GM19035 (cell line): Measurements from ENCODE around the gene PRG2.
"Not testable (repeated sequence)": the region's sequence is repeated elsewhere in the genome, so short reads cannot be mapped to it uniquely, and the experiment has no call there.

Experiments used
- ATAC-seq: cut with Tn5 transposase; IDR thresholded peaks from one replicate; pipeline ENCODE4 v1.9.1; 2021; ENCODE audit not compliant: unreplicated experiment

The PRG2 gene

DNA sequence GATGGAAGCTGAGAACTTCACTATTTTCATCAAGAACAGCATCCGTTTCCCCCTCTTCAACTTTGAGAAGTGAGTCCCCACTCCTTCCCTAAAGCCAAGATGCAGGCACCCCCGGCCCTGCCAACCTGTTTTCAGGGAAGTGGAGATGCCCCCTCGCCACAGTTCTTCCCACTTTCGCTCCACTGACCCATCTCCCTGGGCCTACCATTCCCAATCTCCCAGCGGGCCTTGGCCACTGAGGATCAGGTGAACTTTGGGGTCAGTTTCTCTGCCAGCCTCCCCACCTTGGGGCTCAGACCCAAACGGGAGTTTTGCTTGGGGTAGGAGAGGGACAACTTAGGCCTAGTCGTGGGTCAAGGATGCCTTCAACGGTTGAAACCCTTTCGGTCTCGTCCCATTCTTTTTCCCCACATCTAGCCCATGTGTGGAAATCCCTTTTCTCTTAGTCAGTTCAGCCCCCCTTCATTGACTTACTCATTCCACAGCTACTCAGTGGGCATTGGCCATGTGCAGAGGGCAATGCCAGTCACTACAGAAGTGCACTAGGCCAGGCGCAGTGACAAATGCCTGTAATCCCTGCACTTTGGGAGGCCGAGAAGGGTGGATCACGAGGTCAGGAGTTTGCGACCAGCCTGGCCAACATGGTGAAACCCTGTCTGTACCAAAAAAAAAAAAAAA is 41.7 kb downstream of the PRG2 start:
- no peak for ATAC-seq

DNA sequence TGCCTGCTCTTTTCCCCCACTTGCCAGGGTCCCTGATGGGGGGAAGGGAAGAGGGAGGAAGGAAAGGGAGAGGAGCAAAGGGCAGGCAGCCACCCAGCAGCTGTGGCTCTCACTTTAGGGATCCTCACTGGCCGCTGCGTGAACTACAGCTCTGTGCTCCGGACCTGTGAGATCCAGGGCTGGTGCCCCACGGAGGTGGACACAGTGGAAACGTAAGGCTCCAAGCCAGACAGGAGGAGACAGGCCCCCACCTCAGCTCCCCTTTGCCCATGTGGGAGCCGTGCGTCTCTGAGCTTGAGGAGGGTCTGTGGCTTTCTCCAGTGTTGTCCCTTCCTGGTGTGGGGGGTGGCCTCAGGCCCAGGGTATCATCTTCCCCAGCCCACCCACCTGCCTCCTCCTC is 42.4 kb downstream of the PRG2 start:
- ATAC-seq, result no peak

DNA sequence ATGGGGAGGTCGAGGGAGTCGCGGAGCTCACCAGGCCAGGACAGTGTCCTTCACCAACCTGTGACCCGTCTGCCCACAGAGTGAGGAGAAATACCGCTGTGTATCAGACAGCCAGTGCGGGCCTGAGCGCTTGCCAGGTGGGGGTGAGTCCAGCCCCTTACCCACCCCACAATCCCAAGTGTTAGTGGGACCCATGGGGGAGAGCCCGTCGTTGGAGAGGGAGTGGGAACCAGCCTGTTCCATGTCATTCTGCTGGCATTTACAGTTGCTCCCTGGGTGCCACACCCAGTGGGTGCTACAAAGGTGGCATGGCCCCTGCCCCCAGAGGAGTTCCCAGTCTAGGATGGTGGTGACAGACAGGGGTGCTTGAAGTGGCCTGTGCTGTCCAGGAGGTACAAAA is 43.1 kb downstream of the PRG2 start:
- ATAC-seq, result no peak

DNA sequence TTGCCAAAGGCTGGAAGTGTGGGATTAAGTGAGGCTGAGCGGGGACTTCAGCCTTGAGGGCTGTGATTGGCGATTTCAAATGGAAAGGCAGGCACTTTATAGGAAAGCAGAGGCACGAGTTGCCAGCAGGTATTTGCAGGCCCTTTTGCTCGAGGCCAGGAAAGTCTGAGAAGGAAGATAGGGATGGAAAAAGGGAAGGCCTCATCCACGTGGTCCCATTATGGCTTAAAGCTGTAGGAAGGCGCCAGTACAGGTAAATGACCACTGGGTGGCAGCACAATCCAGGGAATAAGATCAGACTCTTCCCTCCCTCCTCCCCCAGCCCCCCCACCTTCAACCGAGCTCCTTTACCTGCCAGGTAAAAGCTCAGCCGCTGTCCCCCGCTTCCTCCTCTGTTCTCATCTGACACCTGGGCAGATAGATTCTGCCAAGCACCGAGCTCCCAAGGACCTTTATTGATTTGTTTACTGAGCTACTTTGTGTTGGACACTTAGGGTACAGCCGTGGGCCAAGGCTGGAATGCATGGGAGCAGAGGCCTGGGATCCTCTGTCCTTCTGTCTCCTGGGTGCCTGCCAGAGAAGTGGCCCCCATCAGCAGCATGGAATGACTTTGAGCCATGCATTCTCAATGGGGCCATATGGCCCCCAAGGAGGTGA is 44.8 kb downstream of the PRG2 start:
- ATAC-seq, result no peak

DNA sequence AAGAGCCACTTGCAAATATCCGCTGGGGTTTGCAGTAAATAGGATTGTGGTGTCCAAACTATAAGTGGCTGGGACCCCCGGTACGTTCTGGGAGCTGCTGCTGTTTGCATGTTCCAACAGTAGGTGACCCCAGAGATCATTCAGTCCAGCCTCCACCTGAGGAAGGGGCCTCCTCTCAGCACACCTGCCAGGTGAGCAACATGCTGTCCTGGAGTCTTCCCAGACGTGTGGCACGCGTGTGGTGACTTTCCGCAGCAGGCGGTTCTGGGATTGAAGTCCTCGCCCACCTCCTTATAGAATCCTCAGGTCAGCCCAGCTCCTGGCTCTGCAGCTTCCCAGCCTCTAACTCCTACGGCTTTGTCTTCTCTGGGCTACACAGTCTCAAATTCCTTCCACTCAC is 45.6 kb downstream of the PRG2 start:
- ATAC-seq, result no peak

DNA sequence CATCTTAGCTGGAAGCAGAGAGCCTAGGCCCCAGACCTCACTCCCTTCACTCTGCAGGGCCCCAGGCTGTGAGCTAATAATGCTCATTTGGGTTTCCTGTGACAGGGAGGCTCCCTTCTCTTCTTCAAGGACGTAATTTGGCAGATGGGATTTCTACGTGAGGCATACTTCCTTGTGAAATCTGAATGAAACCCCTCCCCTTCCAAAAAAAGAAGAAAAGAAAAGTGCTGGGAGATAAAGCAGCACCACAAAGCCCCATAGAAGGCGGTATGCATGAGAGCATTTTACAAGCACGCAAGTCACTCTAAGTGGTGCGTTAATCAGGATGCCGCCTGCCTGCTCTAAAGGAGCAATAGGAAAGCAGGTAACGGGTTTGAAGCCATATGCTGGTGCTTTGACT is 46.6 kb downstream of the PRG2 start:
- no peak for ATAC-seq

DNA sequence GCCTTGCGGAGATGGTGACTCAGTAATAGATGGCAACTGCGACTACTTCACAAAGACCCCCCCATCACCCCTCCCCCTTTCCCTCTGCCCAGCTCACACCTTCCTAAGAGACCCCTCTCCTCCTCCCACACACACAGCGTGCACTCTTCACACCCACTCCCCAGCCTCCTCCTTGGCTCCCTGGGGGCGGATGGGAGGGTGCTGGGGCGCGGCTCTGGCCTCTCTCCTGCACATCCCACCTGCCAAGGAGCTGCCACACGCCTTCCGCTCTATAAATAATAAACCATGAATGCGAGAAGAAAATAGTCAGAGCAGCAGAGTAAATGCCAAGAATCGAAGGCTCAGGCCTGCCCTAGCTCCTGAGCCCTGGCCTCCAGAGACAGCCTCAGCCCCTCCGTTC is 47.7 kb downstream of the PRG2 start:
- ATAC-seq, result no peak

DNA sequence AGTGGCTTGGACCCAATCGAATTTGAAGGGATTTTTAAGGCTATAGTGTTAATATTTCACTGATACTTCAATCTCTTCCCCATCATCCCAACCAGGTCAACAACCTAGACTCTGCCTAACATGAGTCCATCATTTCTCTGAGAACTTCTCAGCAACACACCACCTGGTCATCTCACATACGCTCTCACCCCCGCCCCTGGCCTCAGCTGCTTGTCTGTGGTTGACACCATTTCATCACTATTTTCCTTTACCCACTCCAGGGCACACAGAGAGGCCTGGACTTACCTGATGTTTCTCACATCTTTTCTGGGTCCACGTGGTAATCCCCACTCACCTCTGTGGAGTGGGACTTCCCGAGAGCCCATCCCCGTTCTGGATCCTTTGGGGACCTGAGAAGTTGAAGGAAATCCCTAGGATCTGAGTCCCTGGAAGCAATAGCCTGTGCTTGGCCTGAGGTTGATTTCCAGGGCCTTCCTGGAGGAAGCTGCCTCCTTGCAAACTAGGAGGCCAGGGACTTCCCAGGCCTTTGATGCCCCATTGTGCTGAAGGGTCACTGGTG is 49.1 kb downstream of the PRG2 start:
- no peak for ATAC-seq

DNA sequence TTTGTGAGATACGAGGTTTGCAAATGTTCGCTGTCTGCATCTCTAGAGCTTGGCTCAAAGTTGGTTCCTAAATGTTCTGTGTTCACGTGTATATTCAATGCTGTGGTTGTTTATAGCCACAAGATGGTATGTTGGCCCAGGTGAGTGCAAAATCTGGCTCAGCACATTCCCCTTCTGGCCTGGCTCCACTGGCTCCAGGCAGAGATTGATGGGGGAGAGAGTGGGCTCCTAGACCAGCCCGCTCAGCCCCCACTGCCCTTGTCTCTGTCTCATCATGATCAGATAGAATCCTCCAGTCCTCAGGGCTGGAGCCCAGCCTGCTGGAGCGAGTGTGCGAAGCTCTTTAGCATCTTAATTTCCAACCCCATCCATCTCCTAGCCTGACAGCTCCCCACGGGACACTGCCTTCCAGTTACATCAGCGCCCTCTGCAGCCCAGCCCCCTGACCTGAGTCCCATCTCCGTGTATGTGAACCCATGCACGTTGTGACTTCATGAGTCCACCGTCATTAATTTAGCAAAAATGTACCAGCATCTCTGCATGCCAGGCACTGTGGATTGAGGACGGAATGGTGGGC is 50.3 kb downstream of the PRG2 start:
- no peak for ATAC-seq

DNA sequence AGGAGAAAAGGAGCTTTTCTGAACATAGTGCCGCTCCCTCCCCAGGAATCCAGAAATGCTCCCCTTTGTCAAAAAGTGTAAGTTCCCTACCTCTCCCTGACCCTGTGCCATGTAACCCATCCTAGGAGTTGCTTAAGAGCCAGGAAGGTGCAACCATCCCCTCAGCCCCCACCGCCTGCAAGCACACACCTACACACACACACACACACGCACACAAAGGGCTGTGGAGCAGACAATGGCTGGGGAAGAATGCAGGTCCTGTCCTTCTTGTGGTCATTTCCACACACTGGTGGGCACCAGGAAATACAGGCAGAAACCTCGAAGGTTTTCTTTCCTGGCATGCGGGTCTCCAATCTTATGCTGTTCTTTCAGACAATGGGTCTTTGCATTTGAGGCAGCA is 51.1 kb downstream of the PRG2 start:
- ATAC-seq, result no peak

DNA sequence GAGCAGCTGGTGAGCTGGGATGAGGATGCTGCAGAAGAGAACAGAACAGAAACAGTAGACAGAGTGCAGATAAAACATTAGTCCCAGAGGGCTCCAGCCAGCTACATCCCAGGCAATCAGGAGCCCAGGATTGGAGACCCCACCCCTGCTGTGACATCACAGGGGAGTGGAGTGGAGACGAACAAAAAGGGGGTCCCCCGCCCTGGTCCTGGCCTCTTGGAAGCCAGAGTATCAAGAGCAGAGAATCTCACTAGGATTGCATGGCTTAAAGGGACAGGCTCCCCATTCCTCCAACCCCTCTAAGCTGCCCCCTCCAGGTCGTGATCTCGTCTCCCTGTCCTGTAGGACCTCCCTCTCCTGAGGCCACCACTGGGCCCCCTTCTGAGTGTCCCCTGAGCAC is 52.3 kb downstream of the PRG2 start, which contains the start of gene P2RX3:
TSS of gene P2RX3 (plus strand) at position 211 of the 400 bp plus-strand sequence. CDS start 199 bp downstream, outside the sequence.
- ATAC-seq, result no peak

DNA sequence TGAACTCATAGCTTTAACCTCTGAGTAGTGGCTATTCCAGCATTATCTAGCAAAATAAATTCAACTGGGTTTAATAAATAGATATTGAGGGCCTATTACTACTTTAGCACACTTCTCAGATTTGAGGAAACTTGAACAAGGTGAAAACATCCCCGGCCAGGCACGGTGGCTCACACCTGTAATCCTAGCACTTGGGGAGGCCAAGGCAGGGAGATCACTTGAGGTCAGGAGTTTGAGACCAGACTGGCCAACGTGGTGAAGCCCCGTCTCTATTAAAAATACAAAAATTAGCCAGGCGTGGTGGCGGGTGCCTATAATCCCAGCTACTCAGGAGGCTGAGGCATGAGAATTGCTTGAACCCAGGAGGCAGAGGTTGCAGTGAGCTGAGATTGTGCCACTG is 53.6 kb downstream of the PRG2 start:
- not testable (repeated sequence) for ATAC-seq
